SIG-M5 (cell line): ENCODE measurements around the gene RUNDC3A.

Experiments
- DNase-seq: peaks from one replicate; lab custom pipeline; 2025; lab: John Stamatoyannopoulos, UW

The RUNDC3A gene

GRCh38 chr17:44308320-44308818 lies at the start of gene RUNDC3A:
RUNDC3A (plus strand) TSS chr17:44308601; CDS start chr17:44308833, 232 bp downstream.
- no peak for DNase-seq

GRCh38 chr17:44258811-44259351 lies 49.5 kb upstream of the RUNDC3A start:
- no peak for DNase-seq

- no peak for DNase-seq
Measured at GRCh38 chr17:44260296-44260695, 48.1 kb upstream of the RUNDC3A start.

GRCh38 chr17:44262654-44263225 lies 45.7 kb upstream of the RUNDC3A start:
- no peak for DNase-seq

GRCh38 chr17:44263345-44263902 lies 45.0 kb upstream of the RUNDC3A start:
- no peak for DNase-seq

GRCh38 chr17:44266402-44267164 lies 41.8 kb upstream of the RUNDC3A start:
- DNase-seq, result no peak

GRCh38 chr17:44267165-44267455 lies 41.3 kb upstream of the RUNDC3A start:
- no peak for DNase-seq

- no peak for DNase-seq
Measured at GRCh38 chr17:44267818-44268490, 40.4 kb upstream of the RUNDC3A start, which contains the start of gene SLC4A1. SLC4A1 (minus strand) TSS chr17:44268135; CDS start chr17:44262866, 5,269 bp downstream.

GRCh38 chr17:44268709-44269534 lies 39.5 kb upstream of the RUNDC3A start:
- DNase-seq, result no peak

GRCh38 chr17:44269535-44270240 lies 38.7 kb upstream of the RUNDC3A start:
- DNase-seq, result no peak

- no peak for DNase-seq
Measured at GRCh38 chr17:44272321-44272951, 36.0 kb upstream of the RUNDC3A start.

GRCh38 chr17:44272954-44273353 lies 35.4 kb upstream of the RUNDC3A start:
- no peak for DNase-seq

GRCh38 chr17:44273607-44274006 lies 34.8 kb upstream of the RUNDC3A start:
- DNase-seq, result no peak

- DNase-seq, result no peak
Measured at GRCh38 chr17:44277976-44278375, 30.4 kb upstream of the RUNDC3A start.

- DNase-seq, result no peak
Measured at GRCh38 chr17:44279346-44279665, 29.1 kb upstream of the RUNDC3A start.

GRCh38 chr17:44279666-44280391 lies 28.6 kb upstream of the RUNDC3A start:
- DNase-seq, result no peak

GRCh38 chr17:44280392-44280937 lies 27.9 kb upstream of the RUNDC3A start:
- DNase-seq, result no peak

GRCh38 chr17:44281570-44281969 lies 26.8 kb upstream of the RUNDC3A start:
- no peak for DNase-seq

- no peak for DNase-seq
Measured at GRCh38 chr17:44282264-44282663, 26.1 kb upstream of the RUNDC3A start.
